Caki2 (cell line): ENCODE results near the gene PTF1A. TPM values are rescaled to one million over a fixed set of nuclear protein-coding genes. Genes with fewer than 3 reads are reported as not detected.
"Not testable (repeated sequence)": the region's sequence is repeated elsewhere in the genome, so short reads cannot be mapped to it uniquely, and the experiment has no call there.

Experiments used
- DNase-seq: peaks from one replicate; pipeline ENCODE4 v3.0.0-alpha.2; 2015; ENCODE audit warnings: low read depth
- in situ Hi-C: cut with HindIII; loops from 2 replicates; pipeline ENCODE4 v1.10.0; 2016; ENCODE audit warnings: low sequenced_read_pairs, low pct_unique_long_range_greater_than_20kb, mixed read lengths
- total RNA-seq: library from RNA; depleted of rRNA; stranded (reverse); fragments of >200 nt; shearing (Covaris generic); gene quantifications from 2 replicates; pipeline ENCODE4 v1.2.3, GENCODE V29; 2014; ENCODE audit warnings: low replicate concordance; rRNA removed

Gene PTF1A
- total RNA-seq, 1 experiment from 2014 or later: not detected

DNA sequence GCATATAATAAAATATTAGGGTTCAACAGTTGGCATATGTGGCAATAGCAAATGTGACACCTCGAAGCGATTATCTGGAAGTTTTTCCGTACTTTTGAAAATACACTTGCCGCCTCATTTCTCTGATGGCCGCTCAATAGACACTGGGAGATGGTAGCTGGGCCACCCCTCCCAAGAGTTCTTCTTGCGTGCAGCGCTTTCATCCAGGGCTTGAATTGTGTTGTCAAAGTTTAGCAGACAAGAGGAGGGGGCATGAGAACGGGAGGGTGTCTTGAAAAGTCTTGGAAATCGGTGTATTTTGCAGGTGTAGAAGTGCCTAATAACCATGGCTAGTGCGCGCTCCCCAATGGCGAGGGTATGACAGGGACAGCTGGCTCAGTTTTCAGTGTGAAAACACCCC is 8.5 kb downstream of the PTF1A start:
- in situ Hi-C loops: no loop called here
- DNase-seq: no peak

DNA sequence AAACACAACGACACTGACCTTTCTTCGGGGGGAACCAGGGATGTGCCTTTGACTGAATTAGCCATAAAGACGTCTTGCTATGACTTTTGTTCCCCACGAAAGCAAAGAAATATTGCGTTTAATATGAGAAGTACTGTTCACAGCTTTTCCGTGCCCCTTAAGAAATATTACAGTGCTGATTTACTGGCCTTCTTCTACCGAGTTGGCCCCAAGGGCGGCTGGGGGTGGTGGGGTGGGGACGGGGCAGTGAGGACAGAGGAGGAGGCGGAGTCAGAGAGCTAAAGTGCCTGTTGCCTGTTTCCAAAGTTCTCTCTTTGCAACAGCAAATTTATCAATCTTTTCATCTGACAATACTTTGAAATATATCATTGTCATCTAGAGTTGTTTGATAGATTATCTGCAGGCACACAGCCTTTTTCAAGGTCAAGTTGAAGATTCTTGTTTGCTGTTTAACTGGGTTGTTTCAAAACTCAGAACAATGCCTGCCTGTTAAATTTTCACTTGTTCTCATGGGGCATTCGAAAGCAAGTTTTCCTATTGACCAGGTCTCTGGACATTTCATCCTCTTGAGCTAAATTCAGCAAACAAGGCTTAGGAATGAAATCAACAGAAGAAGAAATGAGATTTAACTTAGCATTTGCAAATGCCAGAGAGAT is 9.0 kb downstream of the PTF1A start:
- DNase-seq: no peak
- in situ Hi-C loops: no loop called here

DNA sequence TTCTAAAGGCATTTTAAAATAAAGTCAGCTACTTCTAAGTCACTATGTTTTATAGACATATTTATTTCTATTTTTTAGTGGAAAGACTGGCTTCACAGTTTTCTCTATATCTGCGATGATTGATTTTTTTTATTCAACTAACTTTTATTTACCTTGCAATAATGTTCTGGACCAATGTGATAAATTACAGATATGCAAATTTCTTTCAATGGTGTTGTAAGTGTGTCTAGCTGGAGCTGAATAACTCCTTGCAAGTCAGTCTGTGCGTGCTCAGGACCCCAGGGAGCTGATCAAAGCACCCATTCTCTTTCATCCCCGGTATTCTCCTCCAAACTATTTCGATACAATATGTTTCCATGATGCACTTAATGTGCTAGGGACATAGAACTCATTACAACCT is 9.7 kb downstream of the PTF1A start:
- no peak for DNase-seq
- in situ Hi-C loops: no loop called here

DNA sequence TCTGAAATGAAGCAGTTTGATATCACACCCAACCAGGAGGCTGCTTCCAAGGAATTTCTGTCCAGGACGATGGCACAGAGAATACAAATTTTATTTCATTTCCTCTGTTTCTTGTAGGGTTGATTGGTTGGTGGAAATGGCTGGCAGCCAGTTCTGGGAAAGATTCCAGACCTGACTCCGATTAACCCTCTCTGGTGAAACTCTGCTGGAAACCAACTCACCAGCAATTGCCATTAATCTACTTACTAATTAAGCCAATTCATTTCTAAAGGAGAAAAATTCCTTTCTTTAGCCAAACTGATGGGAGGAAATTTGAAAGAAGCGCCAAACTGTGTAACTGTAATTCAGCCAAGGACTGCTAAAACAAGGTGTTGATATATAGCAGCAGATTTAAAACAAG is 10.7 kb downstream of the PTF1A start:
- no peak for DNase-seq
- in situ Hi-C loops: no loop called here

DNA sequence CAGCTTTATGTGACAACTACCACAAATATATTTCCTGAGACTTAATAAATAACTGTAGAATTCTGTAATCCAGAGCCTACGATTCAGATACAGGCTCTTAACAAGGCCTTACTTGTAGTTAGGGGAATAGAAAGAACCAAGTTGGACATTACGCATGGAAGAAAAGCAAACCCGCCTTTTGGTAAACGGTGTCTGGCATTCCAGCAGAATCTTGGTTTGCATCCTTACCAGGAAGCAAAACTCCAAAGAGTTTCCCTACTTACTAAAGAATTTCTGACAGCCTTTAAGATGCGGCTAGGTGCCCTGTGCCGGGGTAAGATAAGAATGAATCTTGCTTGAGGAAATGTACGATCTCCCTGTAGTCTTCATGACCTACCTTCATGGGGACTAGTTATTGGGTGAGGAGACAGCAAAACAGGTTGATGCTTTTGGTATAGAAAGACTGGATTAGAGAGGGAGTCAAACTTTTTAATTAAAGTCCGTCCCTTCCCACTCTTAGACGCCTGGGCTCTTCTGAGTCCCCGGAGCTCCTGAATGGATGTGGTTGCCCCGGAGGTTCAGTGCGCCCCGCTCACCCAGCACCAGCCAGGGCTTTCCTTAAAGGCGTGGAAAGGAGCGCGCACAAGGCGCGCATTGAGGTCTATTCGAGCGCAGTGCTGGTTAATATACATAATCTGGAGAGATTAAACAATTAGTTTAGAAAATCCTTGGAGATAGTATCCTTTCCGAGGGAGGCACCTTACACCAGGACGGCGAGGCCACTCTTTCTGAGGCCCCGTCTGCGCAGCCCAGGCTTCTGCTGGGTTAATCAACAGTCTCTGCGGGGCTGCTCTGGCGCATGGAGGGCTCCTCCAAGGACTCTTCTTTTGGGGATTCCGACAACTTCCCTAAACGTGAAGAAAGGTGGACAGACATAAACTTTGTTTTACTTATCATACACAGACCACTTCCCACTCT is 11.5 kb downstream of the PTF1A start:
- no peak for DNase-seq
- in situ Hi-C loops: no loop called here

DNA sequence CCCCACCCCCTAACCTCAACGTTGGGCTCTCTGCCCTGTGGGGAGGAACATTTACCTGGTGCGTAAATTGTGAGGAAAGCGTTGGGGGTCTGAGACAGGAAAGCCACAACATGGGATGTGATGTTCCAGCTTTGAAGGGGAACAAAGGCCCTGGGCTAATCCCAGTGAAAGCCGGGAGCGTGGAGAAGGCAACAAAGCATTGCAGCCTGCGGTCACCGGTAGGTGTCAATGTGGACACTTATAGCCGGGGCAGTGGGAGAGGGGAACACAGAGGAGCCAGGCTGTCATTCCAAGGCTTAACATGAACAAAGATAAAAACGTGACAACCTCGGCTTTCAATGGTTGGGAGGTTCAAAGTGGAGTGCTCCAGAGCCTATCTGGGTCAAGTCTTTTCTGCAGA is 12.7 kb downstream of the PTF1A start:
- in situ Hi-C loops: no loop called here
- no peak for DNase-seq

DNA sequence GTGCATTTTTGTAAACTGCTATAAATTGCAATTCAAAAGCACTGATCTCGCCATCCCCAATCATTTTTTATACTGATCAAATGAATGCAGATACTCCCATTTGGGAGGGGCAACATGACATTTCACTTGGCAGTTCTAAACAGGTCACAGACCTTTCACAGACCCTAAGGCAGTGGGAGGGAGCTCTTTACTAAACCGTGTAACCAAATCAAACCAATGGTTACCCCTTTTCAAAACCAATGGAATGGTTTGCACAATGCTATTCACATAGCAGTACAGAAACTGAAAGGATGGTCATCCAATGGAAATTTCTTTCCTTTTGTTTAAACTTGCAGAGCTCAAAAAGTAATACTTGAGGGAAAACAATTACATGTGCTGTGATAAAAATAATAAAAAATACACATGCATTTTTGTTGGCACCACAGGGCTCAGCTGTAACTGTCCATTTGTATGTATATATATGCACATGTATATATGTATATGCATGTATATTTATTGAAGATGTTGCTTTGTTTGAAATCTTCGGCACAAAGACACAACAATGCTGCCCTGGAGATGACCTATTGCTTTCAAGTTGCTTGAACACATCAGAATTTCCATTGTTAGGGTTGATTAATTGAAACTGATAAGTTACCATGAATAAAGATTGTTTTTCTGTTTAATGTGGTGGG is 14.0 kb downstream of the PTF1A start:
- in situ Hi-C loops: no loop called here
- DNase-seq: no peak

DNA sequence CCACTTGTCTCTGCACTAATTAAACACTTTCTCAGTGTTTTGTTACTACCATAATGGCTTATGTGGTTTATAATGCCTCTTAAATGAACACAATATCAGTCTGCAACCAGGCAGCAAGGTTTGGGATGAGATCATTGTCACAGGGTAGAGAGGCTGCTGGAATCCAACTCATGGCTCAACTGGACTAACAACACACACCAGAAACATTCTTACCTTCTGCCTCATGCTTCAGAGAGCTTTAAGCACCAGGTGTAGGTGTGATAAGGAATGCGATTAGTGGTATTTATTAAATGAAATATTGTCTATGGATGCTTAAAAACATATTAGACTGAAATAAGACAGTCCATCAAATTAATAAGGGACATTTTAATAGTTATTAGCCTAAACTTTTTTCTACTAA is 25.4 kb downstream of the PTF1A start:
- DNase-seq: no peak
- in situ Hi-C loops: no loop called here

DNA sequence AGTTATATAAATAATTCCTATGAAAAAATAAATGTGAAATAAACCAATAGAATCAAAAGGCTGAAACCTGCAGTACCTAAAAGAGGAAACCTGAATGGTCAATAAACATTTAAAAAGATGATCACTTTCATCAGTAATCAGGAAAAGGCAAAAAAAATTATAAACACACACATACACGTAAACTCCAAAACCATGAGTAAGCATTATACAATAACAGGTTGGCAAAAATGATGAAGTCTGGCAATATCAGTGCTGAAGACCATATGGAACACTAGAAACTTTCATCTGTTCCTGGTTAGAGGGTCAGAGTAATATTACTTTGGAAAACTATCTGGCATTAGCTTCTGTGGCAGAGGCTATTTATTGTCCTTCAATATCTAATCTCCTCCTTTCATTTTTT is 38.5 kb downstream of the PTF1A start:
- in situ Hi-C loops: no loop called here

DNA sequence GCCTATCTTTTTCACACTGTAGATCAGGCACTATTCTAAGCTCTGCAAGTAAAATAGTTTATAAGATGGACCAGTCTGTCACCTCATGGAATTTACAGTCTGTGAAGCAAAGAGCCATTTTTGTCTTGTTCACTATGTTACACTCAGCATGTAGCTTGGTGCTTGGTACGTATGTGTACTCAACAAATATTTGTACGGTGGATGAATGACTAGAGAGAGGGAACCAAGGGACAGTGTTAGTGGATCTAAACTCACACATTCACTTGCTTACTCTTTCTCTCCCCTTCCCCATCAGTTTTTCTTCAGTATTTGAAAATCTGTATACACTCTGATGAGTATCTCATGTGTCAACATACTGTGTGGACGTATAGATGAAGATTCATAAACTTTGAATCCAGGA is 45.9 kb downstream of the PTF1A start:
- in situ Hi-C loops: no loop called here
- DNase-seq: no peak

More for the DNA sequence above, 38.5 kb downstream of the PTF1A start:
- no peak for DNase-seq

DNA sequence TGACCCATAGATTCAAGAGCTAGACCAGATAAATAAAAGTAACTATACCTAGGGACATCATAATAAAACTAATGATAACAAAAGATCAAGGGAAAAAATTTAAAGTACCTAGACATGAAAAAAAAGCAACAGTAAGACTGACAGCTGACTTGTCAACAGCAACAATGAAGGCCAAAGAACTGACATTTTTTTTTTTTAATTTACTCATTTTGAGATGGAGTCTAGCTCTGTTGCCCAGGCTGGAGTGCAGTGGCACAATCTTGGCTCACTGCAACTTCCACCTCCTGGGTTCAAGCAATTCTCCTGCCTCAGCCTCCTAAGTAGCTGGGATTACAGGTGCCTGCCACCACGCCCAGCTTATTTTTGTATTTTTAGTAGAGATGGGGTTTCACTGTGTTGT is 49.7 kb downstream of the PTF1A start:
- in situ Hi-C loops, DNase-seq: not testable (repeated sequence)

Other genes starting within 250 kb of the PTF1A start
- gene MSRB2, start 96.7 kb upstream of the PTF1A start, total RNA-seq: 35.4 and 42.6 TPM in 2 replicates
- gene C10orf67, start 152.5 kb downstream of the PTF1A start, total RNA-seq: 0.07 and 0.14 TPM in 2 replicates
- 13.1 and 14.8 TPM in 2 replicates for gene OTUD1, start 246.8 kb downstream of the PTF1A start, total RNA-seq